ENCODE measurements around the gene EHF. TPM values are rescaled to one million over a fixed set of nuclear protein-coding genes. Genes with fewer than 3 reads are reported as not detected.

The EHF gene
- total and polyA plus RNA-seq, 7 donors: 0.04 to 0.20 (median 0.13) TPM; not detected in 1

- no peak overlapping the region for H3K4me3 ChIP-seq
- intact Hi-C loops (cut with DNase I): no loop called here
- no peaks in the 10 kb centered on the region for H3K36me3 ChIP-seq (ENCODE audit: insufficient read depth in 1 of 2, low read depth in 1 of 2)
- no peak for TF ChIP-seq CTCF (IDR thresholded peaks at IDR 0.05)
- no peaks in the 10 kb centered on the region for H3K9me3 ChIP-seq
- DNase-seq (no peak), ATAC-seq (no peak)
- H3K4me1 ChIP-seq: no peaks in the 10 kb centered on the region
- no peak overlapping the region for H3K27ac ChIP-seq
- H3K27me3 ChIP-seq (ENCODE audit: insufficient read depth in 3 of 3, low read length in 2 of 3): peaks cover 0 to 4% (median 0%) of the 10 kb centered on the region in 3 donors
These were observed 76.0 kb downstream of the EHF start for GRCh38 chr11:34696862-34697261.

- 34 to 80% (median 64%) methylated on average over 2 of the region's 2 CpGs for WGBS, 3 donors
- no peaks in the 10 kb centered on the region for H3K27me3 ChIP-seq (ENCODE audit: insufficient read depth in 3 of 3, low read length in 2 of 3)
- intact Hi-C loops (cut with DNase I): no loop called here
- ATAC-seq: peak in 1 of 4 donors; percentile 42
- TF ChIP-seq CTCF (IDR thresholded peaks at IDR 0.05): no peak
- H3K4me3 ChIP-seq: no peak overlapping the region
- peaks cover 19% of the 10 kb centered on the region for H3K9me3 ChIP-seq
- DNase-seq: no peak
- no peak overlapping the region for H3K27ac ChIP-seq
- H3K4me1 ChIP-seq: no peaks in the 10 kb centered on the region
- no peaks in the 10 kb centered on the region for H3K36me3 ChIP-seq (ENCODE audit: insufficient read depth in 1 of 2, low read depth in 1 of 2)
These were observed 86.0 kb downstream of the EHF start for GRCh38 chr11:34706709-34707461.

- Histone ChIP-seq H3K4me1 (no peaks in the 10 kb centered on the region), H3K9me3 (peaks cover 19% of the 10 kb centered on the region), H3K4me3 (no peak overlapping the region), H3K27ac (no peak overlapping the region), H3K36me3 (ENCODE audit: insufficient read depth in 1 of 2, low read depth in 1 of 2) (no peaks in the 10 kb centered on the region), H3K27me3 (ENCODE audit: insufficient read depth in 3 of 3, low read length in 2 of 3) (no peaks in the 10 kb centered on the region)
- intact Hi-C loops (cut with DNase I): no loop called here
- no peak for TF ChIP-seq CTCF (IDR thresholded peaks at IDR 0.05)
- no peak for ATAC-seq
- DNase-seq: no peak
- 47 to 96% (median 57%) methylated on average over 3 of the region's 3 CpGs for WGBS, 3 donors
These were observed 86.6 kb downstream of the EHF start for GRCh38 chr11:34707462-34707840.

Other genes starting within 250 kb of the EHF start
- gene CAT, start 182.2 kb upstream of the EHF start, total RNA-seq: 10 to 100 TPM; 70.2 to 95.0 (median 87.7) TPM
- gene CAT, start 182.2 kb upstream of the EHF start, polyA plus RNA-seq: 100 to 1,000 TPM in 1 of 3 donors, 10 to 100 TPM in 2; 27.9 to 110 (median 57.8) TPM
- not detected for gene ELF5, start 107.3 kb upstream of the EHF start, total RNA-seq
- under 1 TPM in 1 of 3 donors, not detected in 2; 0.01 TPM for gene ELF5, start 107.3 kb upstream of the EHF start, polyA plus RNA-seq